Endometrium (tissue), 2 donors: ENCODE data around the gene NPDC1.

Experiments
- FAIRE-seq: peaks from 2 replicates; lab custom pipeline; 2012; peaks lifted over from hg19 to GRCh38; lab: Jason Lieb, UNC
- donor health status: control.
- donor health status: control.

Gene NPDC1

GRCh38 chr9:137025517-137025966 lies 20.4 kb downstream of the NPDC1 start:
- FAIRE-seq, result no peak

GRCh38 chr9:137023583-137023991 lies 22.4 kb downstream of the NPDC1 start:
- no peak for FAIRE-seq

- FAIRE-seq, result no peak
Measured at GRCh38 chr9:137023157-137023556, 22.8 kb downstream of the NPDC1 start.

- FAIRE-seq, result no peak
Measured at GRCh38 chr9:137022662-137023008, 23.3 kb downstream of the NPDC1 start.

- no peak for FAIRE-seq
Measured at GRCh38 chr9:137021979-137022661, 23.9 kb downstream of the NPDC1 start.

GRCh38 chr9:137021568-137021978 lies 24.4 kb downstream of the NPDC1 start:
- no peak for FAIRE-seq

GRCh38 chr9:137020771-137021567 lies 25.0 kb downstream of the NPDC1 start:
- no peak for FAIRE-seq

- FAIRE-seq, result no peak
Measured at GRCh38 chr9:137019891-137020683, 25.9 kb downstream of the NPDC1 start.

GRCh38 chr9:137018761-137019559 lies 27.0 kb downstream of the NPDC1 start:
- no peak for FAIRE-seq

GRCh38 chr9:137017791-137018497 lies 28.0 kb downstream of the NPDC1 start:
- no peak for FAIRE-seq

GRCh38 chr9:137017071-137017470 lies 28.9 kb downstream of the NPDC1 start:
- FAIRE-seq, result no peak

- no peak for FAIRE-seq
Measured at GRCh38 chr9:137016436-137016835, 29.5 kb downstream of the NPDC1 start.

GRCh38 chr9:137015976-137016375 lies 30.0 kb downstream of the NPDC1 start:
- no peak for FAIRE-seq

- FAIRE-seq, result no peak
Measured at GRCh38 chr9:137015540-137015930, 30.4 kb downstream of the NPDC1 start.

GRCh38 chr9:137014776-137015539 lies 31.0 kb downstream of the NPDC1 start:
- no peak for FAIRE-seq

GRCh38 chr9:137014166-137014565 lies 31.8 kb downstream of the NPDC1 start:
- FAIRE-seq, result no peak

GRCh38 chr9:137013571-137013940 lies 32.4 kb downstream of the NPDC1 start:
- no peak for FAIRE-seq

GRCh38 chr9:137012694-137013570 lies 33.0 kb downstream of the NPDC1 start:
- FAIRE-seq, result no peak

GRCh38 chr9:137011907-137012675 lies 33.9 kb downstream of the NPDC1 start:
- FAIRE-seq, result no peak
